GM18861 (cell line): Measurements from ENCODE around the gene TP53AIP1.
A peak's percentile ranks its signal among the peaks of the same experiment; 100 is the strongest.

Experiments used
- ATAC-seq: cut with Tn5 transposase; IDR thresholded peaks from one replicate; pipeline ENCODE4 v1.9.1; 2021; ENCODE audit not compliant: unreplicated experiment

Gene TP53AIP1

GRCh38 chr11:128907585-128907984 lies 35.1 kb downstream of the TP53AIP1 start:
- no peak for ATAC-seq

DNA sequence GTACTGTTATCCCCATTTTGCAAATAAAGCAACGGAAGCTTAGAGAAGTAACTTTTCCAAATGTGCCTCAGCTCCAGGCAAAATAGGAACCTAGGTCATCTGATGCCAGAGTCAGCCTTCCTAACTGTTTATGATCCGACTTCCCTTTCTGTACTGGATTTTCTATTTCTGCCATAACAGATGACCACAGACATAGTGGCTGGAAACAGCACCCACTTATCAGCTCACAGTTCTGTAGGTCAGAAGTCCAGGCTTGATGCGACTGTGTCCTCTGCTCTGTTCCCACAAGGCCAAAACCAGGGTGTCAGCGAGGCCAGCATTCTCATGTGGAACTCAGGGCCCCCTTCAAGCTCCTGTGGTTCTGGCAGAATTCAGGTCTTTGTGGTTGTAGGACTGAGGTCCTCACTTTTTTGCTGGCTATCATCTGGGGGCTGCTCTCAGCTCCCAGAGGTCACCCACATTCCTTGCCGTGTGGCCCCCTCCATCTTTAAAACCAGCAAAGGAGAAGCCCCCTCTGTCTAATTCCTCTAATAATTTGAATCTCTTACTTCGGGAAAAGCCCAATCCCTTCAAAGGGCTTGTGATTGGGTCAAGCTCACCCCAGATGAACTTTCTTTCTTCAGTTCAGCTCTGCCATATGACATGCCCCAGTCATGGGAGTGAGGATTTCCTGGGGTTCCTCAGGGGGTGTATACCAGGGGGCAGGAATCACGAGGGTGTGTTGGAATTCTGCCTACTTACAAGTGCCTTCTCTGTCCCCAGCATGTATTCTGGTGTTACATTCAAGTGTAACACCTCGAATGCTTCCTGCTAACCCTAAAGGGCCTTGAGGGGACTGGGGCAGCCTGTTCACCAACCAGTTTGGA lies 36.3 kb downstream of the TP53AIP1 start:
- no peak for ATAC-seq

- ATAC-seq, result peak; percentile 41
Observed at GRCh38 chr11:128905345-128906184, 37.1 kb downstream of the TP53AIP1 start.

- peak; percentile 46 for ATAC-seq
Observed at GRCh38 chr11:128904656-128905344, 37.9 kb downstream of the TP53AIP1 start.

DNA sequence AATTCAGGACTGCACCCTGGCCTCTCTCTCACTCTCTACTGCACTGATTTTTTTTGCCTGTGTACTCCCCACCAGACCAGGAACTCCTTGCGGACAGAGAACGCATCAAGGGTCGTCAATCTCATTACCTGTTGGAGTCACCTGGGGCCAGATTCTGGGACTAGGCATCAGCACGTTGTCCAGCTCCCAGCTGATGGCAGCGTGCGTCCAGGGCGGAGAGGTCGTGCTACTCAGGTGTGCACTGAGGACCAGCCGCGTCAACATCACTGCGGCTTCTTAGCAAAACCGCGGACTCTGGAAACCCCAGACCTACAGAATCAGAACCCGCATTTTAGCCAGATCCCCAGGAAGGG lies 38.4 kb downstream of the TP53AIP1 start:
- ATAC-seq, result no peak

DNA sequence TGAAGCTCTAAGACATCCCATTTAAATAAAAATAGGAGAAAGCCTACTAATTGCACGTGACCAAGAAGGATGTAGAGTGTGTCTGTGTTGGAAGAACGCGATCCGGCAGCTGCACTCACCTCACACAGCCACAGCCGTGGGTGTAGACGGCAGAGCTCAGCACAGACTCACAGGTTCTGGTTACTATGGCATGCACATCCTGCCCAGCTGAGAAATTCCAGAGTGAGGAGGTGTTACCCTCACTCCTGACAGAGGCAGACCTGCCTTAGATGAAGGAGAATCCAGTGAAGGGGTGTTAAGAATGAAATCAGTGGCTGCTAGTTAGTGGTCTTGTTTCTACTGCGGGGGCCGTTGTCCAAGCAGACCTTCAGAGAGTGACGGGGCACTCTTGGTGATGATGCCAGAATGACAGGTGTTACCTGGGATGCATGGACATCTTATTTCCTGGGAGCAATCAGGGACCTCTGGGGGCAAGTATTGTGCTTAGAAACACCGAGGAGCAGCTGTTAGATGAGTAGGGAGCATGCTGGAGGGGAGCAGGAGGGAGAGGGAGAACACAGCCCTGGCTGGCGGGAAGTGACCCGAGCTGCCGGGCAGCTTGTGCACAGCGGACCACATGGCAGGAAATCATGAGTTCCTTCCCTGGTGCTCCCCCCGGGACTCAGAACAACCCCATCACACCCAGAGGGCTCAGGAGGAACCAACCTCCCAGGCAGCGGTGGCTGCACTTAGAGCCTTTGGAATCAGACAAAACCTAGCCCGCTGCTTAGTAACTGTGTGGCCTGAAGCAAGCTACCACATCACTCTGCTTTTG lies 39.2 kb downstream of the TP53AIP1 start:
- peak; percentile 28 for ATAC-seq

GRCh38 chr11:128902515-128903066 lies 40.1 kb downstream of the TP53AIP1 start:
- ATAC-seq, result no peak

- ATAC-seq, result no peak
Observed at GRCh38 chr11:128901653-128902514, 40.8 kb downstream of the TP53AIP1 start.

DNA sequence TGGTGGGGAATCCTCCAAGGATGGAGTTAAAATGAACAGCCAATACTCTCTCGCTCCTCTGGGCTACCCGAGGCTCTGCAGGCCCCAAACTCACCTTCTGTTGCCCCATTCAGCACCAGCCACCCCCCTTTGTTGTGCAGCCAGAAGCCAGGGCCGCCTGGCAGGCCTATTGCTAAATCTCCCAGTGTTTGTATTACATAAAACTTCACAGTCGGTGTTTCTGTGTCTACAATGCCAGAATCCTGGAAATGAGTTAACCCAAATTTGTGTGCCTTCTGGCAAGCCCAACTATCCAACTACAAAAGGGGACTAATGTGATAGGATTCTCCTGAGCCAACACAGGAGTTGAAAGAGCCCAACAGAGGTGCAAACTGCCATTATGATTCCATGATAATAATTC lies 42.2 kb downstream of the TP53AIP1 start:
- no peak for ATAC-seq

- no peak for ATAC-seq
Observed at GRCh38 chr11:128898580-128899344, 43.9 kb downstream of the TP53AIP1 start.

DNA sequence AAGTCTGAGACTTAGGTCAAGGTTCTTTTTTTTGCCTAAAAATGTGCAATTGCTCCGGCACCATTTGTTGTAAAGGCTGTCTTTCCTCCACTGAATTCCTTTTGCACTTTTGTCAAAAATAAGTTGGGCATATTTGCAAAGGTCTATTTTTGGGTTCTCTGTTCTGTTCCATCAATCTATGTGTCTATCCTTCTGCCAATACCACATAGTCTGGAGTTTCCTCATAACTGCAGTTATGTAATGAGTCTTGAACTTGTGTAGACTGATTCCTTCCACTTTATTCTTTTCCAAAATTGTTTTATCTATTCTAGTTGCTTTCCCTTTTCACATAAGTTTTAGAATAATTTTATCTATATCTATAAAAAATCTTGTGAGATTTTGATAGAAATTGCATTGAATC lies 44.8 kb downstream of the TP53AIP1 start:
- no peak for ATAC-seq

GRCh38 chr11:128896356-128896755 lies 46.3 kb downstream of the TP53AIP1 start:
- ATAC-seq, result no peak

GRCh38 chr11:128895526-128895925 lies 47.1 kb downstream of the TP53AIP1 start:
- no peak for ATAC-seq

DNA sequence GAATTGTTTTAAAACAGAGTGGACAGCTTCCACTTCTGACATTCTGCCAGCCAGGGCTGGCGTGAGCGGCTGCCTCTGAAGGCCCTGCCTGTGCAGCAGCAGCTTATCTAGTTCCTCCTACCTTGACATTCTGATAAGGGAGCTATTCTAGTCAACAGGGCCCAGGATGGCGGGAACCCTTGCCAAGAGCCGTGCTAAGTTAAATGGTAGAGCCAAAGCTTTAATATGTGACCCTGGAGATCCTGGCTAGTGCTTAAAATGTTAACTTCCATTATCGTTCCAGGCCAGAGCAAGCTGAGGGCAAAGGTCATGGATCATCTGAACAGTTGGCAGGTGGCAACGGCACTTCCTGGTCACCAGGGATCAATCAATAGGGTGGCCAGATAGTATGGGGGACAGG lies 48.0 kb downstream of the TP53AIP1 start:
- ATAC-seq, result no peak

GRCh38 chr11:128894286-128894681 lies 48.4 kb downstream of the TP53AIP1 start:
- ATAC-seq, result no peak

GRCh38 chr11:128893578-128894285 lies 48.9 kb downstream of the TP53AIP1 start:
- ATAC-seq, result peak; percentile 77

DNA sequence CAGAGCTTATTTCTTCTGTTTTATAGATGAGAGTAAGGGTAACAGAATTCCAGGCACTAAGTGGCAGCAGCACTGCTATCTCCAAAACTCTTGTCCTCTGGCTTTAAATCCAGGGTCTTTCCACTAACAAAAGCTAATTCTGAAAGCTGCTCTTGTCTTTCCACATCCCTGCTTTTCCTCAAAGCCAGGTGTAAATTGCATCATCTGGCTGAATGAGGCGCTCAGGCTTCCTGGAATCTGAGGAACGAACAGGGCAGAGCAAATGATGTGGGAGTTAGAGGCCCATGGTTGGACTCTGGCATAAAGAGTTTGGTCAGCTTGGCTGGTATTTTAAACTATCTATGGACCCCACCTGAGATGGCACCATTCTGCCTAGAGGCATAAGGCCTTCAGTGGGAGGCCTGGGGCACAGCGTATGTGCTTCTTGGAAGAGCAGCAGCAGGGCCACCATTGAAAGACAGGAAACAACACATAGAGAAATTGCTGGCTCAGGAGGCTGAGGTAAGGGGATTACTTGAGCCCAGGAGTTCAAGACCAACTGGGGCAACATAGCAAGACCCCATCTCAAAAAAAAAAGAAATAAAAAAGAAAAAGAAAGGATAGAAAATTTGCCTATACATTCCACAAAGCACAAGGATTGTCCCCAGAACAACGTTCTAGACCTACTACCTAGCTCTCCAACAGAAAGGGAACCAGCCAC lies 49.7 kb downstream of the TP53AIP1 start:
- ATAC-seq, result no peak
